Endothelial cell of umbilical vein (primary cell): ENCODE measurements around the gene ZNF24. TPM values are rescaled to one million over a fixed set of nuclear protein-coding genes. Genes with fewer than 3 reads are reported as not detected.

Source experiments
- BruUV-seq: library from RNA; stranded (reverse); fragments of 400-500 nt; replicated peaks from 2 replicates; lab custom pipeline; 2021; lab: Mats Ljungman, UMichigan
- CTCF ChIA-PET: fragments of 300-600, 350-600 bp; sonication (Branson Sonifier 250); formaldehyde crosslinking; loops from one replicate; lab custom pipeline; 2021; ENCODE audit warnings: antibody characterized with exemption, inconsistent platforms; lab: Charles Lee
- POLR2A ChIA-PET: fragments of 300-600, 350-600 bp; sonication (Branson Sonifier 250); formaldehyde crosslinking; loops from one replicate; lab custom pipeline; 2021; ENCODE audit warnings: antibody characterized with exemption, inconsistent platforms; lab: Charles Lee
- DNase-seq: peaks from one replicate; pipeline ENCODE4 v3.0.0-alpha.2; 2011; ENCODE audit warnings: low read depth, low spot score
- FAIRE-seq: peaks from 2 replicates; lab custom pipeline; 2011; peaks lifted over from hg19 to GRCh38; lab: Jason Lieb, UNC
- H2AFZ ChIP-seq: 2 replicates; pipeline ENCODE4 v1.6.0; 2012; ENCODE audit warnings: low read depth, low read length, control low read depth, inconsistent platforms
- H3K27ac ChIP-seq: 2 replicates; pipeline ENCODE4 v1.5.1; 2011; ENCODE audit warnings: low read depth, mild to moderate bottlenecking, control low read depth, low read length, moderate library complexity; ENCODE audit not compliant: insufficient read depth
- H3K27me3 ChIP-seq, 2 experiments: 2 replicates each; pipeline versions ENCODE4 v1.6.0 to v1.6.1; 2011; ENCODE audit warnings: low read length in 2 of 2, mixed read lengths in 1 of 2; ENCODE audit not compliant: control insufficient read depth in 2 of 2, insufficient read depth in 2 of 2
- H3K36me3 ChIP-seq, 2 experiments: 2 replicates in 1 of 2; 3 replicates in 1 of 2; pipeline ENCODE4 v1.5.1; 2011; ENCODE audit warnings: low read length in 2 of 2, mild to moderate bottlenecking in 1 of 2, moderate library complexity in 1 of 2; ENCODE audit not compliant: control insufficient read depth in 2 of 2, insufficient read depth in 2 of 2; ENCODE audit errors: extremely low read depth in 1 of 2
- H3K4me1 ChIP-seq: 3 replicates; pipeline ENCODE4 v1.5.1; 2011; ENCODE audit warnings: mild to moderate bottlenecking, low read length; ENCODE audit not compliant: control insufficient read depth, insufficient read depth; ENCODE audit errors: extremely low read depth
- H3K4me2 ChIP-seq: 2 replicates; pipeline ENCODE4 v1.6.1; 2011; ENCODE audit warnings: low read length, control low read depth, mixed read lengths; ENCODE audit not compliant: insufficient read depth
- H3K4me3 ChIP-seq, 3 experiments: fragments of 200-600 bp in 1 of 3; sonication (generic), shearing (Covaris generic) in 1 of 3; replicated peaks in 1 of 3; 2 replicates each; pipeline ENCODE4 v1.5.1; 2011 to 2016; ENCODE audit warnings: control low read depth in 3 of 3, low read length in 3 of 3, mild to moderate bottlenecking in 2 of 3, inconsistent platforms in 1 of 3, low read depth in 1 of 3, moderate library complexity in 1 of 3; ENCODE audit not compliant: insufficient read depth in 1 of 3
- H3K79me2 ChIP-seq: 2 replicates; pipeline ENCODE4 v1.6.0; 2012; ENCODE audit warnings: low read length, inconsistent platforms; ENCODE audit not compliant: control insufficient read depth, insufficient read depth
- H3K9ac ChIP-seq: replicated peaks from 2 replicates; pipeline ENCODE3; 2011; ENCODE audit warnings: low read length, control low read depth; ENCODE audit not compliant: insufficient read depth; ENCODE audit errors: extremely low read depth
- H3K9me1 ChIP-seq: replicated peaks from 3 replicates; pipeline ENCODE4 v1.6.0; 2011; ENCODE audit warnings: mild to moderate bottlenecking, low read length; ENCODE audit not compliant: control insufficient read depth, insufficient read depth; ENCODE audit errors: extremely low read depth
- H3K9me3 ChIP-seq: replicated peaks from 2 replicates; pipeline ENCODE4 v1.5.1; 2012; ENCODE audit warnings: low read length, inconsistent platforms; ENCODE audit not compliant: control insufficient read depth, insufficient read depth
- H4K20me1 ChIP-seq: replicated peaks from 2 replicates; pipeline ENCODE3; 2011; ENCODE audit warnings: mild to moderate bottlenecking, low read length; ENCODE audit not compliant: control insufficient read depth, insufficient read depth; ENCODE audit errors: extremely low read depth
- EZH2 ChIP-seq: IDR thresholded peaks from 2 replicates; pipeline ENCODE4 v1.6.1; 2012; ENCODE audit warnings: borderline replicate concordance, low read depth, mild to moderate bottlenecking, moderate library complexity, low read length, inconsistent platforms; ENCODE audit not compliant: severe bottlenecking
- FOS ChIP-seq: IDR thresholded peaks from 2 replicates; pipeline ENCODE4 v1.6.1; 2011; ENCODE audit warnings: mild to moderate bottlenecking, low read length, moderate library complexity, borderline replicate concordance; ENCODE audit not compliant: insufficient read depth
- GATA2 ChIP-seq: IDR thresholded peaks from 2 replicates; pipeline ENCODE4 v1.7.0; 2011; ENCODE audit warnings: low read depth, mild to moderate bottlenecking, moderate library complexity, mixed read lengths, low read length; ENCODE audit not compliant: insufficient read length, insufficient read depth
- JUN ChIP-seq: IDR thresholded peaks from 2 replicates; pipeline ENCODE4 v1.6.1; 2011; ENCODE audit warnings: borderline replicate concordance, low read depth; ENCODE audit not compliant: insufficient read length, insufficient read depth
- MAX ChIP-seq: IDR thresholded peaks from 2 replicates; pipeline ENCODE4 v1.6.1; 2011; ENCODE audit not compliant: insufficient read depth, insufficient read length
- MYC ChIP-seq: IDR thresholded peaks from one replicate; pipeline ENCODE4 v1.6.1; 2011; ENCODE audit warnings: mild to moderate bottlenecking, low read depth, low read length
- POLR2A ChIP-seq: IDR thresholded peaks from 2 replicates; pipeline ENCODE4 v1.6.1; 2012; ENCODE audit warnings: low read depth, mild to moderate bottlenecking, control low read depth, low read length
- POLR2AphosphoS5 ChIP-seq: IDR thresholded peaks from 2 replicates; pipeline ENCODE4 v1.6.1; 2012; ENCODE audit warnings: low read depth, mild to moderate bottlenecking, control low read depth, low read length, moderate library complexity; ENCODE audit not compliant: insufficient read depth
- dilution Hi-C: fragments of 300-500 bp; cut with MboI; formaldehyde crosslinking; loops from one replicate; pipeline ENCODE4 v1.15.0; 2019; ENCODE audit warnings: low sequenced_read_pairs; ENCODE audit not compliant: extremely low pct_ligation_motif_present
- intact Hi-C: fragments of 100-400 bp; cut with micrococcal nuclease; formaldehyde crosslinking; loops from one replicate; pipeline ENCODE4 v1.10.0; 2022
- polyA plus RNA-seq, 4 experiments: library from polyadenylated mRNA; depleted of rRNA in 3 of 4; stranded (reverse) in 3 of 4; unstranded in 1 of 4; fragments of >200 nt; gene quantifications; 2 replicates each; pipeline versions ENCODE4 v1.2.1 to v1.2.3, GENCODE V29; 2011 to 2012; ENCODE audit warnings: missing spikeins in 1 of 4
- total RNA-seq: library from RNA; stranded (reverse); gene quantifications from 2 replicates; pipeline ENCODE4 v1.2.3, GENCODE V29; 2021
- TF ChIP-seq, protein P1 (sequence below), 2 donors: IDR thresholded peaks; 1 replicate in 1 of 2; 2 replicates in 1 of 2; pipeline ENCODE4 v1.5.1; 2011; ENCODE audit warnings: low read length in 2 of 2, mild to moderate bottlenecking in 2 of 2, moderate library complexity in 2 of 2, control low read depth in 1 of 2, inconsistent platforms in 1 of 2, low read depth in 1 of 2; ENCODE audit not compliant: insufficient read depth in 1 of 2; ENCODE audit errors: extremely low read depth in 1 of 2

ZNF24 gene
- total and polyA plus RNA-seq, 2 donors (not counting 3 experiments of a cell fraction or from before 2014, with no cell fraction given), result 10.3 to 40.2 TPM

GRCh38 chr18:35355140-35355618 lies 11.0 kb upstream of the ZNF24 start:
- H3K36me3 ChIP-seq, result no peaks in the 10 kb centered on the region
- intact Hi-C loops, result loop anchor here (1.0 to 10.0 kb wide), 3 partner anchors 124 to 490 kb away; no protein-coding TSS in a partner anchor
- DNase-seq, result peak; percentile 86
- TF ChIP-seq, protein P1, sequence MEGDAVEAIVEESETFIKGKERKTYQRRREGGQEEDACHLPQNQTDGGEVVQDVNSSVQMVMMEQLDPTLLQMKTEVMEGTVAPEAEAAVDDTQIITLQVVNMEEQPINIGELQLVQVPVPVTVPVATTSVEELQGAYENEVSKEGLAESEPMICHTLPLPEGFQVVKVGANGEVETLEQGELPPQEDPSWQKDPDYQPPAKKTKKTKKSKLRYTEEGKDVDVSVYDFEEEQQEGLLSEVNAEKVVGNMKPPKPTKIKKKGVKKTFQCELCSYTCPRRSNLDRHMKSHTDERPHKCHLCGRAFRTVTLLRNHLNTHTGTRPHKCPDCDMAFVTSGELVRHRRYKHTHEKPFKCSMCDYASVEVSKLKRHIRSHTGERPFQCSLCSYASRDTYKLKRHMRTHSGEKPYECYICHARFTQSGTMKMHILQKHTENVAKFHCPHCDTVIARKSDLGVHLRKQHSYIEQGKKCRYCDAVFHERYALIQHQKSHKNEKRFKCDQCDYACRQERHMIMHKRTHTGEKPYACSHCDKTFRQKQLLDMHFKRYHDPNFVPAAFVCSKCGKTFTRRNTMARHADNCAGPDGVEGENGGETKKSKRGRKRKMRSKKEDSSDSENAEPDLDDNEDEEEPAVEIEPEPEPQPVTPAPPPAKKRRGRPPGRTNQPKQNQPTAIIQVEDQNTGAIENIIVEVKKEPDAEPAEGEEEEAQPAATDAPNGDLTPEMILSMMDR (IDR thresholded peaks at IDR 0.05; ENCODE audit: extremely low read depth in 1 of 2, insufficient read depth in 1 of 2, low read depth in 1 of 2, low read length in 2 of 2), result peak; percentile 81 to 82
- no peak for TF ChIP-seq POLR2AphosphoS5
- dilution Hi-C loops, result no loop called here
- H3K4me1 ChIP-seq, result no peaks in the 10 kb centered on the region
- H3K27ac ChIP-seq, result no peak overlapping the region
- FAIRE-seq, result peak; percentile 96
- H3K27me3 ChIP-seq, result no peaks in the 10 kb centered on the region
- no peaks in the 10 kb centered on the region for H4K20me1 ChIP-seq
- H3K4me3 ChIP-seq, result no peak overlapping the region
- H3K79me2 ChIP-seq, result no peaks in the 10 kb centered on the region
- no TSS peak for BruUV-seq
- H3K9me3 ChIP-seq, result no peaks in the 10 kb centered on the region
- no peak overlapping the region for H3K9ac ChIP-seq
- no peaks in the 10 kb centered on the region for H3K9me1 ChIP-seq
- POLR2A ChIA-PET, result interaction anchor here (1.0 kb wide), 1 partner anchor 115 kb away, joined by 4 read pairs; the partner anchor contains the start of gene ZNF397
- H2AFZ ChIP-seq, result peak overlapping the region; percentile 79
- H3K4me2 ChIP-seq, result peak overlapping the region; percentile 49
- CTCF ChIA-PET, result interaction anchor here (0.6 to 1.6 kb wide), 42 partner anchors 8 to 929 kb away, joined by 3 to 121 read pairs (median 4); partner anchors contain the start of genes ZNF24, ZNF397 and ZSCAN30

DNA sequence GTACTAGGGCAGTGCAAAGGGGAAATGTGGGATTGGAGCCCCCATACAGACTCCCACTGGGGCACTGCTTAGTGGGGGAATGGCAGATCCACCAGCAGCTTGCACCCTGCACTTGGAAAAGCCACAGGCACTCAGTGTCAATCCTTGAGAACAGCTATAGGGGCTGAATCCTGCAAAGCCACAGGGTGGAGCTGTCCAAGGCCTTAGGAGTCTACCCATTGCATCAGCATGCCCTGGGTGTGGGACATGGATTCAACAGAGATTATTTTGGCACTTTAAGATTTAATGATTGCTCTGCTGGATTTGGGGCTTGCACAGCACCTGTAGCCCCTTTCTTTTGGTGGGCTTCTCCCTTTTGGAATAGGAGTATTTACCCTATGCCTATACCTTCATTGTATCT lies 8.6 kb upstream of the ZNF24 start:
- Histone ChIP-seq H3K9me3 (no peaks in the 10 kb centered on the region), H3K36me3 (no peaks in the 10 kb centered on the region), H3K27me3 (no peaks in the 10 kb centered on the region), H3K4me3 (no peak overlapping the region), H3K27ac (no peak overlapping the region), H3K4me1 (no peaks in the 10 kb centered on the region), H3K9me1 (no peaks in the 10 kb centered on the region), H2AFZ (no peak overlapping the region), H4K20me1 (no peaks in the 10 kb centered on the region), H3K79me2 (no peaks in the 10 kb centered on the region), H3K4me2 (no peak overlapping the region), H3K9ac (no peak overlapping the region)
- intact Hi-C loops, result loop anchor here (10.0 kb wide), 1 partner anchor 488 kb away; no protein-coding TSS in a partner anchor
- FAIRE-seq (no peak), DNase-seq (no peak)
- TF ChIP-seq GATA2 (no peak), FOS (no peak), POLR2A (no peak), JUN (no peak), POLR2AphosphoS5 (no peak), MAX (no peak), MYC (no peak), EZH2 (no peak)
- TF ChIP-seq, protein P1 (IDR thresholded peaks at IDR 0.05; ENCODE audit: extremely low read depth in 1 of 2, insufficient read depth in 1 of 2, low read depth in 1 of 2, low read length in 2 of 2), result no peak
- no TSS peak for BruUV-seq
- dilution Hi-C loops, result no loop called here
- ChIA-PET CTCF (no interaction called here), POLR2A (no interaction called here)
